HS-5 (cell line): Measurements from ENCODE around the gene WDR93.

Experiments used
- DNase-seq: peaks from one replicate; pipeline ENCODE4 v3.0.0-alpha.2; 2012; ENCODE audit warnings: low read depth

The WDR93 gene

GRCh38 chr15:89662893-89663626 is 27.6 kb upstream of the WDR93 start:
- peak; percentile 75 for DNase-seq

DNA sequence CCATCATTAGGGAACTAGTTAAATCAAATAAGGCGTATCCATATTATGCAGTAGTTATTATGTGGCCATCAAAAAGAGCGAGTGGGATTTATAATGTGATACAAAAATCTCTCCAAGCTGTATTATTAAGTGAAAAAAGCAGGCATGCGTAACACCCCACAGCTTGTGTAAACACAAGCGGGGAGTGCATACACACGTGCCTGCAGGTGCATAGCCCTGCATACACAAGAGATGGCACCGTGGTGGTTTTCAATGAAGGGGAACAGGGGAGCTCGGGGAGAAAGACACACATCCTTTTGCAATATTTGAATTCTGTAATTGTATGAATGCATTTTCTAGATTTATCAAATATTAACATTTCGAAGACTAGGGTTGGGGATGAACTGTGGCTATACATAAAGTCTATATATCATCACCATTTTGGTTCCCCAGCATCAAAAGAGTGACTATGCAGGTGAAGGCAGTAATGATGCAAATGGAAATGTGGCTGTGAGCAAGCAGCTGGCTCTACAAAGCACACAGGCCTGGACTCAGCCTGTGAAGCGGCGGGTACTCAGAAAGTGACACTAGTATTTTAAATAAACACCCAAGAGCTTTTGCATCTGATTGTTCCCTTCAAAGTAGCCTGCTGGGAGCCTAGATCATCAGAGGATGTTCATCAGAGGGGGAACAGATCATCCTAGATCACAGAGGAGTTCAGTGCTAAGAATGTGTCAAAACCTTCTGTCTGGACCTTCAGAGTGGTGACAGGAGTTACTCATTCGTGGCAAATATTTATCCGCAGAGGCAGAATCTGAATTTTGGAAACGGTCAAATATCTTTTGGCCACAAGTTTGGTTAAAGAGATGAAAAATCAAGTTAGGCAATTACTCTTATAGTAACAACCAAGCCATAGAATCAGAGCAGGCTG is 25.9 kb upstream of the WDR93 start:
- DNase-seq = no peak

GRCh38 chr15:89665449-89666181 is 25.0 kb upstream of the WDR93 start:
- no peak for DNase-seq

DNA sequence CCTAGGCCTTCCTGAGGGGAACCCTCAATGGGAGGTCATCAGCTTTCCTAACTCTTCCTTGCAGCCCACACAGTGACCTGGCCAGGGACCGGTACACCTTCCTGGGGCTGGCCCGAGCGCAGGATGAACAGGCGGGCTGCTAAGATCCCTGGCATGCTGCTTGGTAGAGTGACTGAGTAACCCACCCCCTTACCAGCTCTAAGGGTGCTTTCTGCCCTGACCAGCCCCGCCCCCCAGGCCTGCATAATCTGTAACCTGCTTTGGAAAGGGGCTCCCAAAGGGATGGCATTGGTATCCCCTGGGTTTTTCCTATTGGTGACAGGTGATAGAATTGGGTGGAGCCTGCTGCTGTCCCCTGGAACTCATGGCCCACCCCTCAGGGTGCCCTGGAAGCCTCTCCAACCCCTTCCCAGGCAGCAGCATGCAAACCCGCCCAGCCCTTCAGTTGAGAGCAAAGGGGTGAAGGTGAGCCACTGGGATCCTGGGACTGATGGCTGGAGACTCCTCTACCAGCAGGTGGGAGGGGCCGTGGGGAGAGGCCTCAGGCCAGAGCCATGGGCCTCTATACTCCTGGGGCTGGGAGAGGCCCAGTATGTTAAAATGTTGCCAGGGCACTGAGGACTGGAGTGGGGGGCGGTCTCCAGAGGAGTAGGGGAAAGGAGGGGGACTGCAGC is 24.3 kb upstream of the WDR93 start:
- DNase-seq = no peak

GRCh38 chr15:89666858-89667705 is 23.5 kb upstream of the WDR93 start:
- no peak for DNase-seq

- DNase-seq = no peak
Observed at GRCh38 chr15:89667706-89667960, 23.0 kb upstream of the WDR93 start.

DNA sequence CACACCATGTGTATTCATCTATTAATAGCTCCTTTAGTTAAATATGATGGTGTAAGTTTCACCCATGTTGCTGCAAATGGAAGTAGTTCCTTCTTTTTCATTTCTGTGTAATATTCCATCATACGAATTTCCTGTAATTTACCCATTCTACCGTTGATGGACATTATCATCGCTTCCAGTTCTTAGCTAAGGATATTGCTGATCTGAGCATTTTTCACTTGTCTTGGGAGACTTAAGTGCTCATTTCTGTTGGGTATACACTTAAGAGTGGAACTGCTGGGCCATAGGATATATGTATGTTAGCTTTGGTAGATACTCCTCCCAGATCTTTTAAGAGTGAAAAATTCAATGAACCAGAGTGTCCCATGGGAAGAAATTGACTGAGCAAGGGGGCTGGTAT is 22.4 kb upstream of the WDR93 start:
- no peak for DNase-seq

GRCh38 chr15:89669309-89669865 is 21.2 kb upstream of the WDR93 start:
- no peak for DNase-seq

DNA sequence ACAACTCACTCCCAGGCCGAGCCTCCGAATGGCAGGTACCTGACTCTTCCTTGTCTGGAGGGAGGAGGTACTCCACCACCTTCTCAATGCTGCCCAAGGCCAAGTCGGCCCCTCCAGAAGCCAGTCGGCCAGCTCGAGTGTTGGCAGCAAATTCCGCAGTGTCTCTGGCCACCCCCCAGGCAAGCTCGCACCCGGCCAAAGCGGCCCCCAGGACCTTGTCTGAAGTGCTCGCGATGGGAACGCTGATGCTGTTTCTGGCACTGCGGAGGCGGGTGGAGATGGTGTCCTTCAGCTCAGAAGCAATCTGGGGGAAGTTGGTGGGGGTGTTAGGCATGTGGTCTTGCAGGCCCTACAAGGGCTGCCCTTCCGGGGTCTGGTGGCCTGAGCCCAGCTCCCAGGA is 20.7 kb upstream of the WDR93 start:
- no peak for DNase-seq

DNA sequence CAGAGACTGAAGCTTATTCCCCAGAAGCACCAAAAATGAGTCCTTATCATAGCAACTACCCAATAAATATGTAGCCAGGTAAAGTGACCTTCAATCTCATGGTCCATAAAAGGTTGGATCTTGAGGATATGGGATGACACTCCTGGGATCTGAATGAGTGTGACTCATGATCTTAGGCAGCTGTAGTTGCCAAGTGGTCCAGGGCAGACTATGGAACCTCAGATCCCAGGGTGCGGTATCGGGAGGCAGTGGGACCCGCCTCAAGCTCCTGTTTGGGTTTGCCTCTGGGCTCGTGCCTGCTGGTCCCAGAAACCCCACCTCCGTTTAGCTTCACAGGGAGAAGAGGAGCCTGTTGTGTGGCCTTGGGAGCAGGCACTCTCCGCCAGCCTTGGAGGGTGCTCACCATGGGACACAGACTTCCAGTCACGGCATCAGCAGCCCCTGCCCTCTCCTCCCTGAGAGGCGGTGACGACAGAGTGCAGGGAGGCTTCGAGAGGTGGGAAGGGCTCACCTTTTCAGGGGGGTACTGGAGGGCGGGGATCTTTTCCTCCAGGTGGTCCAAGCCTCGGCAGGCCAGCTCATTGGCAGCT is 19.5 kb upstream of the WDR93 start:
- DNase-seq = no peak

DNA sequence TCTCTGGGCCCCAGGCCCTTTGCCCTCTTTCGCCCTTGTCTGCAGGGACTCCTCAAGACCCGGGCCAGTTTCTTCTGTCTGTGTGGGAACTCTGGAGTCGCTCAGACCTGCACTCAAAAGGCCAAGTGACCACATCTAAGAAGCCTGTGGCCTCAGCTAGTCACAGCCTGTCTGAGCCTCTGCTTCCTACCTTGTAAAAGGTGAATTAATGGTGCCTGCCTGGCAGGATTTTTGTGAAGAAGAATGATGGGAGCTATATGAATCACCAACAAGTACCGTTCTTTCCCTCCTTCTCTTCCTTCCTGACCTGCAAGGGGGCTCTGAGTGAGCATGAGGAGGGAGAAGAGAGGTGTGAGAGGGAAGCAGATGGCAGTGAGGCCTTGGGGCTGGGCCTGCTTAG is 18.9 kb upstream of the WDR93 start:
- no peak for DNase-seq

GRCh38 chr15:89672221-89673164 is 18.1 kb upstream of the WDR93 start:
- no peak for DNase-seq

DNA sequence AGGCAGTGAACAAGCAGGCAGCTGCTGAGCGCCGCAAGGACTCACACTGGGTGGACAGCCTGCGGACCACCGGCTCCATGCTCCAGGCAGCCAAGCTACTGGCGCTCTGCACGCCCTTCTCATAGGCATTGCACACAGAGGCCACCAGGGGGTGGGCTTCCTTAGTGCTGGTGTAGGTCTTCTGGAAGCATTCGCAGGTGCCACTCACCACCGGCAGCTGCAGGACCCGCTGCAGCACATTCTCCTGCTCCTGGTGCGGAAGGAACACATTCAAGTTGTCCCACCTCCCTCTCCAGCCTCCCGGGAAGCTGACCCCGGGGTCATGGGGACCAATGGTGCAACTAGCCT is 17.5 kb upstream of the WDR93 start:
- DNase-seq = no peak

DNA sequence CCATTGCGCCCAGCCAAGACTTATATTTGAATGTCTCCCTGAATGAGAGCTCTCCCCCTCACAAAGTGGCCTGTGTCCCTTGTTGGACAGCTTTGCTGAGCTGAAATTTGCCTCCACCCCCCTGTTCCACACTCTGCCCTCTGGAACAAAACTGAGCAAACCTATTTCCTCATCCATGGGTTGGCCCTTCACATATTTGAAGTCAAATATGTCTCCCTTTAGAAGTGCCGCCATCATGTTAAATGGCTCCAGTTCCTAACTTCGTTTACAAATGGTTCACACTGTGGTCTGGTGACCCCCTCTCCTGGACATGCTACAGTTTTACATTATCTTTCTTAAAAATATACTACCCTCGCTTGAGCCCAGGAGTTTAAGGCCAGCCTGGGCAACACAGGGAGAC is 16.1 kb upstream of the WDR93 start:
- DNase-seq = no peak

DNA sequence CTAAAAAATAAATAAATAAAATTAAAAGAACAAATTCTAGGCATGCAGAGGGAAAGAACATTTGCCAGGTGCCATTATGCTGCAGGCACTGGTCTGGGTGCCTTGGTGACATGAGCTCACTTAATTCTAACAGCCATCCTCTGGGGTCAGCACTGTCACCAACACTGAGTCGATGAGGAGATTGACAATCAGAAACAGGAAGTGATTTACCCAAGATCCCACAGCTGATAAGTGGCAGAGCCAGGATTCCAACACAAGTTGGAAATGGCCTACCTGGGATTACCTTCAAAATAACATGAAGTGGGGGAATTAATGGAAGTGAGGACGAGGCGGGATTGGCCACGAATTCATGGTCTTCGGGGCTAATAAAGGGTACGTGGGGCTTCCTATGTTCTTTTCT is 15.0 kb upstream of the WDR93 start:
- DNase-seq = no peak

DNA sequence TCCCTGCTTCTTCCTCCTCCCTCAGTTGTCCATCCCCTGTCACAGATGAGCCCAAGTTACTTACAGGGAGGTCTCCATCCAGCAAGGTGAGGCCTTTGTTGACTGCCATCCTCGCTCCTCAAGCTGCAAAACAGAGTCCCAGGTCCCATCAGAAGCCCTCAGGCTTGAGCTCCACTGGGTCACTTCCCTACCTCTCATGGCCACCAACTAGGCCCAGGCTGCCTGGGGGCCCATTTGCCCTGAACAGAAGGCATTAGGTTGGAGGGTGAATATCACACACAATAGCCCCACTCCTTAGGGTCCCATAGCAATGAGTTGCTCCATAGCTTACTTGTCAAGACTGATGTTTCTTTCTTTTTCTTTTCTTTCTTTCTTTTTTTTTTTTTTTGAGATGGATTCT is 13.2 kb upstream of the WDR93 start:
- no peak for DNase-seq

DNA sequence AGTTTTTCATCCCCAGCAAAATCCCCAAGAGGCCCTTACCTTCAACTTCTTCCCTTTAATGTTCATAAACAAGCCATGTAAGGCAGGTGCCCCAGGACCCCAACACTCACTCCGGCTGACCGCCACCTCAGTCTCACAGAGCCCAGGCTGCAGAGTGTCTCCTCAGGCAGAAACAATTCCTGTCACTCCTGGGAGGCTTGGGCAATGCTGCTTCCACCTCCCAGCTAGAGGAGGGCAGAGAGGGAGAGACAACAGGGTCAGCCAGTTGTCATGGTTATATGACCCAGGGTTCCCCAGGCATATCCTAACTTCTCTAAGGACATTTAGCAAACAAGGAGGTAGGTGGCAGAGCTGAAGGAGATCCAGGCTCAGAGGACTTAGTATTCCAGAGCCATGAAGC is 11.4 kb upstream of the WDR93 start, which contains the start of gene PLIN1:
Gene PLIN1, minus strand, starts transcription at position 156 of the 400 bp plus-strand sequence. CDS start 1,878 bp downstream, outside the sequence.
- no peak for DNase-seq

GRCh38 chr15:89680282-89680873 is 10.2 kb upstream of the WDR93 start:
- DNase-seq = no peak

DNA sequence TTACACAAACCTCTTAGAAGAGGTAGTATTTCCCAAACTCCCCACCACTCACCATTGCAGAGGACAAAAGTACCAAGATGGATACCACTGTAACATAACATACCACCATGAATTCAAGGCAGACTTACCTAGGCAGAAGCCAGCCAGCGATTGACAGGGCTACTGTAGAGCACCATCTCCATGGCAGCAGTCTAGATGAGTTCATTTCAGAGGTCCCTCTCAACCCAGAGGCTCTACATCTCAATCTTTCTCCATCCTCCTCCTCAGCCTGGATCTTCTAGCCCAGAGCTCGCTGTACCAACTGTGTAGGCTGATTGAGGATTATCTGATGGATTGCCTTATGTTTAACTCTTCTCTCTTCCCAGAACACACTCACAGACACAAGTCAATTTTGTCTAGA is 9.5 kb upstream of the WDR93 start:
- no peak for DNase-seq
